SJSA1 (cell line): ENCODE measurements around the gene MYO9A. TPM values are rescaled to one million over a fixed set of nuclear protein-coding genes. Genes with fewer than 3 reads are reported as not detected.

Experiments
- DNase-seq, 2 experiments: peaks; one replicate each; pipeline ENCODE4 v3.0.0-alpha.2; 2015 to 2020; ENCODE audit warnings: low spot score in 2 of 2, low read depth in 1 of 2
- H3K27ac ChIP-seq: fragments of 250-450 bp; sonication (Bioruptor Pico); 2 replicates; pipeline ENCODE4 v1.5.1; 2020; ENCODE audit warnings: mild to moderate bottlenecking, moderate library complexity
- H3K27me3 ChIP-seq: fragments of 250-450 bp; sonication (Bioruptor Pico); replicated peaks from 2 replicates; pipeline ENCODE4 v1.5.1; 2020; ENCODE audit warnings: mild to moderate bottlenecking, moderate library complexity
- H3K36me3 ChIP-seq: fragments of 250-450 bp; sonication (Bioruptor Pico); 2 replicates; pipeline ENCODE4 v1.5.1; 2020; ENCODE audit warnings: mild to moderate bottlenecking
- H3K4me1 ChIP-seq: fragments of 250-450 bp; sonication (Bioruptor Pico); replicated peaks from 2 replicates; pipeline ENCODE4 v1.6.1; 2021; ENCODE audit warnings: mild to moderate bottlenecking
- H3K4me3 ChIP-seq: fragments of 250-450 bp; sonication (Bioruptor Pico); 2 replicates; pipeline ENCODE4 v1.5.1; 2020; ENCODE audit warnings: mild to moderate bottlenecking
- H3K9me3 ChIP-seq: fragments of 250-450 bp; sonication (Bioruptor Pico); replicated peaks from 2 replicates; pipeline ENCODE4 v1.5.1; 2020; ENCODE audit warnings: mild to moderate bottlenecking
- total RNA-seq: library from RNA; depleted of rRNA; stranded (reverse); fragments of >200 nt; shearing (Covaris generic); gene quantifications from 2 replicates; pipeline ENCODE4 v1.2.3, GENCODE V29; 2014

The MYO9A gene
- total RNA-seq, 1 experiment from 2014 or later: 21.9 TPM

DNA sequence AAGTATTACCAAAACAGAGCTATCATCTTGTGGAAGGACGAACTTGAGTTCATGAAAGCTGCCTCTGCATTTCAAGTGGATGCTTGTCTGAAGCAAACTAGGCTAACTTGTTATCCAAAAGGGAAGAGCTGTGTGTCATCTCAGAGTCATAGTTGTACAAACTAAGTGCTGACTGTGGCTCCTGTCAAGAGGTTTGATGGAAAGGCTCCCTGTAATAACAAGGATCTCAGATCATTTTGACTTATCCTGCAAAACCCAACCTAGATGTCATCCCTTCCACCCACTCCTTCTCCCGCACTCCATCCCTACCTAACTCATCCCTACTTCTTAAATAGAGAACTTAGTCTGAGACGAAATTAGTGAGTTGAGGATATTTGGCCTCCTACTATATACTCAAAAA lies 196.8 kb downstream of the MYO9A start:
- no peak overlapping the region for H3K27ac ChIP-seq
- no peak for DNase-seq
- H3K36me3 ChIP-seq: no peaks in the 10 kb centered on the region
- H3K9me3 ChIP-seq: no peaks in the 10 kb centered on the region
- no peaks in the 10 kb centered on the region for H3K27me3 ChIP-seq
- H3K4me3 ChIP-seq: no peak overlapping the region
- H3K4me1 ChIP-seq: no peaks in the 10 kb centered on the region

DNA sequence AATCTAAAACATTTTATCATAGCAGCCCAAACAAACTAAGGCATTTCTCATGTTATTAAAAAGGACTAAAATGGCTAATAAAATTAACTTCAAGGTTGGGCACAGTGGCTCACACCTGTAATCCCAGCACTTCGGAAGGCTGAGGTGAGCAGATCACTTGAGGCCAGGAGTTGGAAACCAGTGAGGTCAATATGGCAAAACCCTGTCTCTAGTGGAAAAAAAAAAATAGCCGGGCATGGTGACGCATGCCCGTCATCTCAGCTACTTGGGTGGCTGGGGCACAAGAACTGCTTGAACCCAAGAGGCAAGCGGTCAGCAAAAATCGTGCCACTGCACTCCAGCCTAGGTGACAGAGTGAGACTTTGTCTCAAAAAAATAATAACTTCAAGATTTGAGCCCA lies 197.4 kb downstream of the MYO9A start:
- DNase-seq: no peak
- no peaks in the 10 kb centered on the region for H3K36me3 ChIP-seq
- no peak overlapping the region for H3K4me3 ChIP-seq
- H3K27ac ChIP-seq: no peak overlapping the region
- H3K9me3 ChIP-seq: no peaks in the 10 kb centered on the region
- no peaks in the 10 kb centered on the region for H3K4me1 ChIP-seq
- H3K27me3 ChIP-seq: no peaks in the 10 kb centered on the region

DNA sequence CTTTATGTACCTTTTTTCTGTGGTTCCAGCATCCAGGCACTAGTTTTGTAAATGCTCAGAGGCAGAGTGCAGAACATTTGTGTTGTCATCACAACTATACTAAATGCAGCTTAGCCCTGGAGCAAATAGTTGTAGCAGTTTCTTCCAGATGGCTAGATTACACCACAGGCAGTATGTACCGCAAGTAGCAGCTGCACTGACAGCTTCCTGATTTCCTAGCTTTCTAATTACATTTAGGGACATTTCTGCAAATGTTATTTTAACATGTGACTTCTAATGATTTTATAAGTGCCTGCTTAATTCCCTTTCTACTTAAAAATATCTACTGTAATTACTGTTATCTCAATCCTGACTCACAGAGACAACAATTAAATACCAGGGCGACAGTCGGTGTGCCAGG lies 201.1 kb downstream of the MYO9A start:
- Histone ChIP-seq H3K9me3 (no peaks in the 10 kb centered on the region), H3K27me3 (no peaks in the 10 kb centered on the region), H3K4me1 (no peaks in the 10 kb centered on the region), H3K4me3 (no peak overlapping the region), H3K27ac (no peak overlapping the region), H3K36me3 (0 out of 2 replicates have a peak, but pooled peaks cover 8% of the 10 kb centered on the region)
- no peak for DNase-seq

DNA sequence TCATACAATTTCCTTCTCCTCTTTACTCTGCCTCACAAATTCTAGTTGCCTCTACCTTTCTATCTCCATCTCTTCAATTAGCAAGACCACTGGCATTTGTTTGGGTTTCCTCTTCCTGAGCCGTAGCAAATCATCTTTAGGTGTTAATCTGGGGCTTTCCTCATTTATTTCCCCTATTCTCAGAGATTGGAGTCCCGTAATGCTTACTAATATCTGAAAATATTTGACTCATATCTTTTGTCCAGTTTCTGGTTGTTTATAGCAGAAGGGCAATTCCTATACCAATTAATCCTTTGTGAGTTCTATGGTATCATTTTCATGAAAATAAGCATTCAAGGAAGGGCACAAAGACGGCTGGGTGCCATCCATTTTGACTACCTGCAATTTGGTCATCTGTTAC lies 203.9 kb downstream of the MYO9A start:
- DNase-seq: no peak
- no peaks in the 10 kb centered on the region for H3K4me1 ChIP-seq
- H3K9me3 ChIP-seq: no peaks in the 10 kb centered on the region
- H3K4me3 ChIP-seq: no peak overlapping the region
- H3K27me3 ChIP-seq: no peaks in the 10 kb centered on the region
- no peak overlapping the region for H3K27ac ChIP-seq
- 0 out of 2 replicates have a peak, but pooled peaks cover 11% of the 10 kb centered on the region for H3K36me3 ChIP-seq

DNA sequence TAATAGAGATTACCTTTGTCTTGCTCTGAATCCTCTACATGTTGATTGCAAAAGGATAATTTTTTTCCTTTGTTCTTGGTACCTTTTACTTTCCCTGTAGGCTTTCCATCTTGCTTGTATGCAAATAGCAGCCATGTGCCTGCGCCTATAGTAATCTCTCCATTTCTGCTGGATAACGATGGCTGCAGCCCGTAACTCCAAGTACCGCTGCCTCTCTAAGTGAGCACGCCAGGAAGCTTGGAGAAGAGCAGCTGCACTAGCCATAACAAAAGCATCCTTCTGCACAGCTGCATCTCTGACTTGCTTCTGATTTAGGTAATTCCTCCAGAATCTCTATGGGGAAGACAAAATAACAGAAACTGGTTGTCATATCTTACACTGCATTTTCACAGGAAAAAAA lies 218.3 kb downstream of the MYO9A start:
- H3K9me3 ChIP-seq: no peaks in the 10 kb centered on the region
- H3K27ac ChIP-seq: no peak overlapping the region
- peaks cover 21% of the 10 kb centered on the region for H3K36me3 ChIP-seq
- DNase-seq: no peak
- H3K27me3 ChIP-seq: no peaks in the 10 kb centered on the region
- no peak overlapping the region for H3K4me3 ChIP-seq
- H3K4me1 ChIP-seq: no peaks in the 10 kb centered on the region

DNA sequence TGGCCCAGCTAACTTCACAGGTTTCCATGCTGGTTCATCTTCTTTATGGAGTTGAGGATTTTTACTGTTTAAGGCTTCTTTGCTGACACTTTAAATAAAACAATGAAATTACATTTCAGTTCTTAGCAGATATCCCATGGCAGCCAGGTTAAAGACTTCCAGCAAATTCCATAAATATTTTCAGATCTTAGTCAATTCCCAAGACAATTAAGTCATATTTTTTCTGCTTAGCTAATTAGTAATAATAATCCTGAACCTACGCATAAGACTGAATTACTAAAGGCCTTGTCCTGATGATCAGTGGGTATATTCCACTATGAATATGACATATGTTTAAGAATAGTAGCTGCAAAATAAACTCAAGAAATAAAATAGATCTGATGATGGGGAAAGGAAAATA lies 224.3 kb downstream of the MYO9A start:
- H3K4me1 ChIP-seq: no peaks in the 10 kb centered on the region
- H3K9me3 ChIP-seq: no peaks in the 10 kb centered on the region
- peaks cover 6% of the 10 kb centered on the region for H3K36me3 ChIP-seq
- no peak overlapping the region for H3K4me3 ChIP-seq
- no peak overlapping the region for H3K27ac ChIP-seq
- DNase-seq: no peak
- no peaks in the 10 kb centered on the region for H3K27me3 ChIP-seq

DNA sequence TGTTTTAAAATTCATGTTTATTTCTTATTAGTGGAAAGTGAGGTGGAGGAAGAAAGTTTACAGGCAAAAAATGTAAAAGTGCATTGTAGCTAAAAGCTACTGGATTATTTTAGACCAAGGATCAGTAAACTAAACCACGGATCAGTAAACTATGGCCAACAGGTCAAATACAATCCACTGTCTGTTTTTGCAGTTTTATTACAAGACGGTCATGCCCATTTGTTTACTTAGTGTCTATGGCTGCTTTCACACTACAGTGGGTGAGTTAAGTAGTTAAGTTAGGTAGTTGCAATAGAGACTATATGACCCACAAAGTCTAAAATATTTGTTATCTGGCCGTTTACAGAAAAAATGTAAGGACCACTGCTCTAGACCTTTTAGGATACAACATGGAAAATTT lies 225.6 kb downstream of the MYO9A start:
- Histone ChIP-seq H3K27me3 (no peaks in the 10 kb centered on the region), H3K36me3 (peaks cover 11% of the 10 kb centered on the region), H3K4me3 (no peak overlapping the region), H3K9me3 (no peaks in the 10 kb centered on the region), H3K4me1 (no peaks in the 10 kb centered on the region), H3K27ac (no peak overlapping the region)
- no peak for DNase-seq

DNA sequence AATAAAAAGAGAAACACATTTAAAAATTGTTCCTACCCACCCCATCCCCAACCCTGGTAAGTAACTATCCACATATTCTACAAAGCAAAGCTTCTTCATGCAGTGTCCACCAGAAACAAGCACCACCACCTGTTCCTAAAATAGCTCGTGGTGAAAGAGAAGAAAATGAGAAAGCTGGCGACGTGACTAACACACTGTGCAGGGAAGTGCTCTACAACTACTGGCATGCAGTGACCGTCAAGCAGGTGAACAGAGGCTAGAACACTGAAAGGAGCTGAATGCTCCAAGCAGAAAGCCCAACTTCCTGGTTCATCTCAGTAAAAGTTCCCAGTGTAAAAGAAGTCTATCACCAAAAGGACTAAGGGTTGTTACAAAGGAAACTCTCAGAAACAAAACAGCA lies 226.9 kb downstream of the MYO9A start:
- Histone ChIP-seq H3K4me3 (no peak overlapping the region), H3K4me1 (no peaks in the 10 kb centered on the region), H3K27me3 (no peaks in the 10 kb centered on the region), H3K9me3 (no peaks in the 10 kb centered on the region), H3K36me3 (peaks cover 12% of the 10 kb centered on the region), H3K27ac (no peak overlapping the region)
- DNase-seq: no peak

DNA sequence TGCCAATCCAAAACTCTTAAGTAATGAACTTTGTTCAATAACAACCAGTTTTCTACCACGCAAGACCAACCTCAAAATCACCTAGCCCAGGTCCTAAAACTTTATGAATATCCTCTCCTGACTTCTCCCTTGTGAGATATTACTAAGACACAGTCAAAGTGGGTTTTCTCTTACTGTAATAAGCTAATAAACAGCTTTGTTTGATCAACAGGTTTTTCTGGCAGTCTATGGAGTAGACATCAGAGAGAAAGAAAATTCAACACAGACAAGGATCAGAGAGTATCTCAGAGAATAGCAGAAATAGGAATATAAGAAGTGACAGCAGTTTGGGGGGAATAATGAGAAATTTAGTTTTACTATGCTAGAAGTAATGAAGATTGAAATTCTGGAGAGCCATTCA lies 228.0 kb downstream of the MYO9A start:
- Histone ChIP-seq H3K4me1 (no peaks in the 10 kb centered on the region), H3K27ac (no peak overlapping the region), H3K9me3 (no peaks in the 10 kb centered on the region), H3K27me3 (no peaks in the 10 kb centered on the region), H3K36me3 (peaks cover 12% of the 10 kb centered on the region), H3K4me3 (no peak overlapping the region)
- no peak for DNase-seq

DNA sequence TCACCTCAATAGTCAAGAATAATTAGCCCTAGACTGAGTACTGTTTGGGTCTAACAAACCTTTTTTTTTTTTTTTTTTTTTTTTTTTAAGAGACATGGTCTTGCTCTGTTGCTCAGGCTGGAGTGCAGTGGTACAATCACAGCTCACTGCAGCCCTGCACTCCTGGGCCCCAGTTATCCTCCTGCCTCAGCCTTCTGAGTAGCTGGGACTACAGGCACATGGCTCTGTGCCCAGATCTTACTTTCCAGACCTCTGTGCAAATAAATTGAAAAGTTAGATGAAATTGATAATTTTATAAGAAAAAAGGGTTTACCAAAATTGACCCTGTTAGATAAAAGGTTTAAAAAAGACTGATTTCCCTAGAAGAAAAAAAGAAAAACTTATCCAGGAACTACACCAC lies 228.6 kb downstream of the MYO9A start:
- Histone ChIP-seq H3K9me3 (no peaks in the 10 kb centered on the region), H3K36me3 (peaks cover 12% of the 10 kb centered on the region), H3K4me1 (no peaks in the 10 kb centered on the region), H3K27me3 (no peaks in the 10 kb centered on the region), H3K27ac (no peak overlapping the region), H3K4me3 (no peak overlapping the region)
- DNase-seq: no peak

DNA sequence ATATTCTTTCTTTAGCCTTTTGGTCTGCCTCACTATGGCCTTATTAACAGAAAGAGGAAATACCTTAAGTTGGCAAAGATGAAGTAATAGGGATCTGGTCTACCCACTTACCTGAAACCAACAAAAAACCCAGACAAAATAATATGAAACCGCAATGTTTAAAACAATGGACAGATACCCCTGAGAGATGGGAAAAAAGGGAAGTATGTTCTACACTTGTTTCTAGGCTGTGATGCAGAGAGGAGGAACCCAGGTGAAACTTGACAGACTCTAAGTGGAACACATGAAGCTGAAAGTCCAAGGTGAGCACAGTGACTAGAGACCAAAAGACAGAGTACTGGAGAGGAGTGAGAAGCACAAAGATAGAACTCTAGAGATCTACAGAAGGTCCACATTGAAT lies 229.2 kb downstream of the MYO9A start:
- no peak overlapping the region for H3K4me3 ChIP-seq
- DNase-seq: no peak
- no peak overlapping the region for H3K27ac ChIP-seq
- no peaks in the 10 kb centered on the region for H3K9me3 ChIP-seq
- peaks cover 12% of the 10 kb centered on the region for H3K36me3 ChIP-seq
- no peaks in the 10 kb centered on the region for H3K27me3 ChIP-seq
- no peaks in the 10 kb centered on the region for H3K4me1 ChIP-seq

DNA sequence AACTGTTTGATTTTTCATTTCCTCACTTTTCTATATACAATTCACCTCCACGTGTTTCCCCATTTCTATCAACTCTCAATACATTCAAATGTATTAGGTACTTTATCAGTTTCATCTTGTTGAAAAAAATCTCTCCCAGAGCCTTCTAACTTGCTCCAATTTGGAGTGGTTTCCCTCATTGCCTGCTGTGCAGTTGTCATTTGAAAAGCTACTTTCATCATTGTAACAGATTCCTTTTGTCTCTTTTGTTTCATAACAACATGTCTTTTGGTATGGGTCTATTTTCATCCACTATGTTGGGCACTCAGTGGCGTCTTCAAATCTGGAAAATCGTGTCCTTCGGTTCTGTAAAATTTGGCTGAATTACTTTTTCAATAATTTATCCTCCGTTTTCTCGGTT lies 232.6 kb downstream of the MYO9A start:
- H3K36me3 ChIP-seq: peaks cover 15% of the 10 kb centered on the region; the same call in 1 of the 2 replicates
- no peaks in the 10 kb centered on the region for H3K4me1 ChIP-seq
- no peaks in the 10 kb centered on the region for H3K9me3 ChIP-seq
- no peak overlapping the region for H3K4me3 ChIP-seq
- no peaks in the 10 kb centered on the region for H3K27me3 ChIP-seq
- no peak for DNase-seq
- H3K27ac ChIP-seq: no peak overlapping the region

DNA sequence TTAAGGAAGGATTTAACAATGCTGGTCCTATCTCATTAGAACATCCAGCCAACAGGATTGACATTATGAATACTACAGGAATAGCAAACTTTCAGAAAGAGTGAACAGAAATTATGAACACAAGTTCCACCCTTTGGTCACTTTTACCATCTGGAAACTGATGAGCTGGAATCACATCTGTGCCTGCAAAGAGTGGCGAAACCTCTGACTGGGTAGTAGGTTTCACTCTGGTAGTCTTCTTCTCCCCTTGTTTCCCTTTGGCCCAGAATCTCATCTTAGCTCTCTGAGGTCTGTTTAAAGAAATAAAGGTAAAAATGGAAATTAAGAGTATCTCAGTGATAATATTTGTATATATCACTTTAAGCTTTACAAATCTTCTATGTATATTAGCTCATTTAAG lies 234.5 kb downstream of the MYO9A start:
- H3K36me3 ChIP-seq: peaks cover 23% of the 10 kb centered on the region
- no peaks in the 10 kb centered on the region for H3K4me1 ChIP-seq

DNA sequence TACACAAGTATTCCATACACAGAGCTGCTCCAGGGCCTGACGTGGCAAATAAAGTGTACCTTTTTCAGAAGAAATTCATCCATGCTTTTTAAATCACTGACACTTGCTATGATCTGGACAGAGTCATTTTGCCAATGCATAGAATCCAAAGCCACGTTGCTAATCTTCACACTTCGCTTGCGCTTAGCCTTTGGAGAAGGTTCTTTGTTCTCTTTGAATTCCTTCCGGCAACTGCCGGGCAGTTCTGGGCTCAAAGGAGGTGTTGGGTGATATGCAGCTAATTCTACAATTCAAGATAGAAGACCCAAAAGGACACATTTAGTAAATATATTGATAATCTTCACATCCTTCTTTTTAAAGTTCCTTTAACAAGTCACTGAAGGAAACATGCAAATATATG lies 237.7 kb downstream of the MYO9A start:
- Histone ChIP-seq H3K36me3 (peaks cover 25% of the 10 kb centered on the region), H3K4me3 (no peak overlapping the region), H3K4me1 (no peaks in the 10 kb centered on the region), H3K9me3 (no peaks in the 10 kb centered on the region), H3K27me3 (no peaks in the 10 kb centered on the region), H3K27ac (no peak overlapping the region)
- DNase-seq: no peak

More for the DNA sequence above, 234.5 kb downstream of the MYO9A start:
- no peak overlapping the region for H3K4me3 ChIP-seq
- no peaks in the 10 kb centered on the region for H3K27me3 ChIP-seq
- no peak overlapping the region for H3K27ac ChIP-seq
- DNase-seq: no peak
- no peaks in the 10 kb centered on the region for H3K9me3 ChIP-seq

DNA sequence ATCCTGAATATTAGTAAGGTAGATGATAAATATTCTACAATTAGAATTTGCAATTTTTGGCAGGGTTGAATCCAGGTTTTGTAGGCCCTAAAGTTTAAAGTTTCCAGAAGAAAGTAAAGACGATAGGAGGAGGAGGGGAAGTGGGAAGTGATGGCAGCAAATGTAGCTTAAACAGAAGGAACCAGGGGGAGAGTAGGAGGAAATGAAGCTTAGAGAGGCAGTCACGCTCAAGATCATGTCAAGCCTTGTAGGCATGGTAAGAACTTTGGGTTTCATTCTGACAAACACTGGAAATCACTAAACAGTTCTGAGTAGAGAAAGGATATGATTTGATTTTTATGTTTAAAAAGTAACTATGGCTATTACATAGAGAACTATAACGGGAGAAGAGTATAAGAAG lies 243.7 kb downstream of the MYO9A start:
- H3K27me3 ChIP-seq: no peaks in the 10 kb centered on the region

More for the DNA sequence above, 243.7 kb downstream of the MYO9A start:
- Histone ChIP-seq H3K27ac (no peak overlapping the region), H3K4me1 (no peaks in the 10 kb centered on the region), H3K9me3 (no peaks in the 10 kb centered on the region), H3K4me3 (no peak overlapping the region), H3K36me3 (peaks cover 16% of the 10 kb centered on the region; the same call in 1 of the 2 replicates)
- no peak for DNase-seq
